Left forelimb (tissue), 1 donor: ENCODE results near the gene MED28.
A peak's percentile ranks its signal among the peaks of the same experiment; 100 is the strongest.
"Not testable (repeated sequence)": the region's sequence is repeated elsewhere in the genome, so short reads cannot be mapped to it uniquely, and the experiment has no call there.

Source experiments
- DNase-seq: peaks from one replicate; pipeline ENCODE4 v3.0.0-alpha.2; 2018; ENCODE audit warnings: low spot score

The MED28 gene

DNA sequence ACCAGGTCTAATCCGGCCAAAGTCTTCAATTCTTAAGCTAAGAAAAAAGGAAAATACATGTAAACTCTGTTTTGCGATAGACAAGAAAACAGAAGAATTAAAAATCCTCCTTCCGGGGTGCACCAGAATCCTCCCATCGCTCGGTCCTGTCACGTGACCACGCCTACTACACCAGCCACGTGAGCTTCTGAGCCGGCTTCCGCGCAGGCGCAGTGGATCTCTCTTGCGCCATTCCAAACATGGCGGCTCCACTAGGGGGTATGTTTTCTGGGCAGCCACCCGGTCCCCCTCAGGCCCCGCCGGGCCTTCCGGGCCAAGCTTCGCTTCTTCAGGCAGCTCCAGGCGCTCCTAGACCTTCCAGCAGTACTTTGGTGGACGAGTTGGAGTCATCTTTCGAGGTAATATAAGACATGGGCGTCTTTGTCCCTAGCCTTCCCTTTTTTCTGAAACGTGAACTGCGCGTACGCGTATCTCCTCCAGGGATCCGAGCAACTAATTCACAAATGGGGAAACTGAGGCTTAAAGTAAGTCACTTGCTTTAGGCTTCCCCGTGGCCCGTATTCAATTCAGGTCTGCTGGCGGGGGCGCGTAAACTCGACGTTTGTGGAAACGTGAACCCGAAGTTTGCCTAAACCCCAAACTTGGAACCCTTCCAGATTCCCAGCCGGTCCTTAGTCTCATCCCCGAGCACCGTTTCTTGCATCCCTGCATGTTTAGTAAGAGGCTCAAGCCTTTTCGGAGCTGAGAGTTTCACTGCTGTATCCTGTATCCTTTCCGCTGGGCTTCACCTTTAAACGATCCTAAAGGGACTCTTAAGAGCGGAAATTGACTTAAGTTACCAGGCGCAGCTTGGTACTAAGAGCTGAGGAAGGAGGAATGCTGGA is at the start of gene MED28:
Gene MED28, plus strand, starts transcription at position 226 of the 884 bp plus-strand sequence. Its CDS starts 14 bp downstream, at position 240.
- DNase-seq: peak; percentile 94

DNA sequence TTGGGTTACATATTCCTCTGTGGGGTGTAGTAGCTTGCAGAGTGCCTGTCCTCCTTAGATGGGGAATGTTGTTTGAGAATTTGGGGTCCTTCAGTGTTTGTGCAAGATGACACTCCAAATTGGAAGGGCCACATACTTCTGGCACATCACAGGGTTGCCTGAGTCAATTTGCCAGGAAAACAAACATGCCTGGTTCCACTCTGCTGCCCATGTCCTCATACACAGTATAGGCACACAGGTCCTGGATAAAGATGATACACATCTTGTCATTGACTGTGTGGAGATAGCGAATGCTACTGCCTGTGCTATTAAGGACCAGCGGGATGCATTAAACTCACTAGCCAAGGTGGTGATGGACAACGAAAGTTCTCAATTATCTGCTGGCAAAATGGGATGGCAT is 48.6 kb upstream of the MED28 start:
- no peak for DNase-seq

GRCh38 chr4:17567271-17567670 is 47.2 kb upstream of the MED28 start:
- DNase-seq: no peak

- no peak for DNase-seq
Observed at GRCh38 chr4:17574206-17574605, 40.2 kb upstream of the MED28 start.

DNA sequence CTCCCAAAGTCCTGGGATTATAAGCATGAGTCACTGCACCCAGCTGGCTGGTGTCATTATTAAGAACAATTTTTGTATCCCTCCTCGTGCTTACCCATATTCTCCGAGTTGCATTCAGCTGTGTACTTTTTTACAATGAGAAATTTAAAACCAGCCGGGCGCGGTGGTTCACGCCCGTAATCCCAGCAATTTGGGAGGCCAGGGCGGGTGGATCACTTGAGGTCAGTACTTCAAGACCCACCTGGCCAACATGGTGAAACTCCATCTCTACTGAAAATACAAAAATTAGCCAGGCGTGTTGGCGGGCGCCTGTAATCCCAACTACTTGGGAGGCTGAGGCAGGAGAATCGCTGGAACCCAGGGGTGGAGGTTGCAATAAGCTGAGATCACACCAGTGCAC is 39.3 kb upstream of the MED28 start:
- DNase-seq: not testable (repeated sequence)

GRCh38 chr4:17576932-17577664 is 37.3 kb upstream of the MED28 start, which contains the start of gene LAP3:
Gene LAP3 (plus strand): TSS chr4:17577198. CDS start chr4:17577466, 268 bp downstream.
- DNase-seq: peak; percentile 99

DNA sequence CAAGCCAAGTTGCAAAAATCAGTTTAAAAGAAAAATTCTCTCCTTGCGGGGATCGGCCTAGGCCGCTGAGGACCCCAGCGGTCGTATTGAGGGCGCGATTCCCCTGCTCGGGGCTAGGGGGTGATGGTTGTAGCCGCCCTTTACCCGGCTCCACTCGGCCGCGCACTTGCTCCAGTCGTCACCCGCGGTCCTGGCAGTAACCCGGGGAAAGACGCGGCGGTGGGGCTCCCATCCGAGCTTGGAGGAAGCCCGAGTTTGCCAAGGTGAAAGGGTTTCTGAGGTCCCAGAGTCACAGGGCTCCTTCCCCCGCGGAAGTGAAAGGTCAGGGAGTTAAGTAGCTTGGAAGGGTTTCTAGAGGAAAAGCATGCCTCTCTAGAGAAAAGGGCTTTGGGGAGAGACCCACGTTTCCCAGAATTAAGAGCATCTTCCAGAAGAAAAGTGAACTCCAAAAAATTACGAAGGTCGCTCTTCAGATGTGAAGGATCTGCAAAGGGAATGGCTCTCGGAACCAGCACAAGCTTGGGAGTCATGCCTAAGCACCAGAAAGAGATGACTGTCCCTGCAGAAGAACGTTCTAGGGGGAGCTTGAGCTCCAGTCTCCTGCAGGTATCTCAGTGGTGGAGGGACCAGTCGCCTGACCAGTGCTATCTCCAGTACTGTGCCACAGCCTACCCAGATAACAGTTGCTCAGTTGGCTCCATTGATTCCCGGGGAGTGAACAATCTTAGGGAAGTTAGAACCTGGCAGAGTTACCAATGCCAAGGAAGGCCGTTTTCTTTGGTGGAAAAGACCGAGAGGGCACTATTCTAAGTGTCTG is 36.6 kb upstream of the MED28 start:
- DNase-seq: no peak

DNA sequence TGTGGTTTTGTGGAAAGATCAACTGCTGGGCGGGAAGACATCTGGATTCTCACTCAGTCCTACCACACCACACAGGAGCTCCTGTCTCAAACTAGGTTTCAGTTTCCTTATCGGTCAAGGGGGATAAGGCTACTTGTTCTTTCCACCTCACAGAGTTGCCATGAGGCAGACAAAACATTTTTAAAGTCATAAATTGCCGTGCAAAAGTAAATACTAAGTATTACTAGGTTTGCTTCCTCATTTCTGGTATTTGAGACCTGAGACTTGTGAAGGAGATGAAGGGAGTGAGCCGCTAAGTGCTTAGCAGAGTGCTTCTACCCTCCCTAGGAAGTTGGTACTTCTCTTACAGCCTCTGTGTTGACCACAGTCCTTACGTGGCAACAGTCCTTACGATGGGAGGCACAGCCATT is 36.0 kb upstream of the MED28 start:
- no peak for DNase-seq

- no peak for DNase-seq
Observed at GRCh38 chr4:17580969-17581368, 33.5 kb upstream of the MED28 start.

DNA sequence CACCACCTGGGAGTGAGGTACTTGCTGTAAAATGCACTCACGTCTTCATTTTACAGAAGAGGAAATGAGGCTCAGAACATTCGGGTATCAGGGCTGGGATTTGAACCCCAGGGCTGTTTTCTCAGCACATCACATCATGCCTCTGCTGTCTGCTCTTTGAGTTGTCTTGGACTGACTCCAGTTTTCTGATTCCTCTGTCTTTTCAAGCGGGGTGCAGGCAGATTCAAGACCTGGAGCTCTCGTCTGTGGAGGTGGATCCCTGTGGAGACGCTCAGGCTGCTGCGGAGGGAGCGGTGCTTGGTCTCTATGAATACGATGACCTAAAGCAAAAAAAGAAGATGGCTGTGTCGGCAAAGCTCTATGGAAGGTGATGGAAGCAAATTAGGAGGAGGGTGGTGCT is 31.2 kb upstream of the MED28 start:
- DNase-seq: no peak

DNA sequence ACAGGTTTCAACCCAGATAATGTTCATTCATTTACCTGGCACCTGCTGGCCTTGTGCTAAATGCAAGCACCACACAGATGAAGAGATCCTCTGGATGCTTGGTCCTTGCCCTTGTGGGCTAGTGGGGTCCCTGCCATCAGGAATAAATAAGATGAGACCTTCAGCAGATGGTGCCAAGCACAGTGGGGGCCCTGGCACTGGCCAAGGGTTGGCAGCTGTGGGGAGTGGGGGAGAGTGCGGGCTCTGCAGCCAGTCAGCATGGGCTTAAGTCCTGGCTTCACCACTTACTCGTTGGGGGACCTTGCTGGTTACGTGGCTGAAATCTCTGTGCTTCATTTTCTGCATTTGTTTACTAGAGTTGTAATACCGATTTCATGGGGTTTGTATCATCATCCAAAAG is 30.5 kb upstream of the MED28 start:
- DNase-seq: no peak

DNA sequence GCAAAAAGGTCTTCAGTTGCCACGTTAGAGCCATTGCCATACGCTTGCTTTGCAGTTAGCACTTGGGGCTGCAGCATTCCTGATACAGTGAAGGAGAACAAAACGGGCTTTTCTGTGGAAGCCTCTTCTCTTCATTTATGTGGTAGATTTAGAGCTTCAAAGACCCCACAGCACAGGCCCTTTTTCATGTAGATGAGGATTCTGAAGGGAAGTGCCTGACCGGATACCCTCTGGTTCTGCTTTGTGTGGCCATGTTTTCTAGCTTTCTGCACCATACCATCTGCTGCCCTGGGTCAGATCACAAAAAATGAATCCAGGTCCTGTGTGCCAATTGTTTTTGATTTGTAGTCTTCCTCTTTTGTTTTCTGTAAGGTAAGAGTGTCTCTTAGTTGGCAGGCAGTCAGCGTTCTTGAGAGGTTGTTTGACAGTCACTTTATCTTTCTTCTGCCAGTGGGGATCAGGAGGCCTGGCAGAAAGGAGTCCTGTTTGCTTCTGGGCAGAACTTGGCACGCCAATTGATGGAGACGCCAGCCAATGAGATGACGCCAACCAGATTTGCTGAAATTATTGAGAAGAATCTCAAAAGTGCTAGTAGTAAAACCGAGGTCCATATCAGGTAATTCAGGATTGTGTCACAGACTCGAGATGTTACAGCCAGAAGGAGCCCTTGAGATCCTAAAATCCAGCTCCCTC is 29.8 kb upstream of the MED28 start:
- DNase-seq: no peak

DNA sequence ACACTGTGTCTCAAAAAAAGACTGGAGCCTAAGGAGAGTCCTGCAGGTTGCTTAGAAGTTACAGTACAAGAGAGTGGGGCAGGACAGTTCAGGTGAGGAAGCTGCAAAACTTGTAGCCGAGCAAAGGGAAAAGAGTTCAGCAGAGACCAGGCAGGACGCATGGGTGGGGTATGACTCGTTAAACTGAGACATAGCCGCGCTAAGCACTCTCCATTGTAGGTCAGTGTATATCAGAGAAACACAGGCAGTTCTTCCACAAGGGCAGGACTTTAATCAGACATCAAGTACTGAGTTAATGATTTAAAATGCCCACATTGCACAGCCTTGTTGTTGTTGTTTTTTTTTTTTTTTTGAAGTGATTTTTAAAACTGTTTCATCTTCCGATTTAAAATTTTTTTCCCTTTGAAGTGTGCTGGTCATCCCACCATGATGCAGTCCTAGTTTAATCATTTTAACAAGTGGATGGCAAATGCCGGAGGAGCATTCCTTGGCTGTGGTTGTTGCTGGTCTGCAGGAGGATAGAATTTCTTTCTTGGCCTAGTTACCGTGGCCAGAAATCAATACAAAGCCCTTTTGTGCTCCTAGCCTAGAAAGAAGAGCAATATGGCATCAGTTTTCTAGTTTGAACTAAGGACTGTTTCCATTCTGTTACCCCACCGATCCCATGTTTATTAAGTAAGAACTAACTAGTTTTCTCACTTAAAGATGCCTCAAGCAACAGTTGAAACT is 27.2 kb upstream of the MED28 start:
- DNase-seq: no peak

DNA sequence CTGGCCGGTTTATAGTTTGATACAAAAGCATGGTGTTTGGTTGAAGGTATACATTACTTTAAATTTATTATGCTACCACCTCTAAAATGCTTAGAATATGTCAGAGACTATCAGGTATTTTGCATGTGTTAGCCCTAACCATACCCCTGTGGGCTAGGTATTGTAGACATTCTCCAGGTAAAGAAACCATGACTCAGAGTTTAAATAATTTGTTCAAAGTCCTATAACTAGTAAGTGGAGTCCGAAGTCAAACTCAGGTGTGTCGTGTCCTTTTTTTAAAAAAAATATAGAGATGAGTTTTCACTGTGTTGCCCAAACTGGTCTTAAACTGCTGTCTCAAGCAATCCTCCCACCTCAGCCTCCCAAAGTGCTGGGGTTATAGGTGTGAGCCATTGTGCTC is 25.1 kb upstream of the MED28 start:
- no peak for DNase-seq

- DNase-seq: no peak
Observed at GRCh38 chr4:17595471-17596005, 18.9 kb upstream of the MED28 start.

- DNase-seq: no peak
Observed at GRCh38 chr4:17597517-17597916, 16.9 kb upstream of the MED28 start.

DNA sequence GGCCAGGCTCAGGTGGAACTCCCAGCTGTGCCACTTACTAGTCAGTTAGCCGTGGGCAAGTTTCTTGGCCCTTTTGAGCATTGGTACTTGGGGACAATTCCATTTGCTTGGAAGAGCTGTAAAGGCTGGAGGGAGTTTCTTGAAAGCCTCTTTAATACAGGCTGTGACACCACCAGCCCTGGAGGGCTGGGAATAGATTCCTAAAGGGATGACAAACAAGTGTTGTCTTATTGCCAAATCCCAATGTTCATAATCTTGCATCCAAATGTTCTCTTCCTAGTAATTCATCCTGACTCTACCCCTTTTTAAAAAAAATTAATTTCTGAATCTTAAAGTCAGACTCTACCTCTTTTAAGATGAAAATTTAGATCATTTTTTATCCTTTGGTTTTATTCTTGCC is 14.6 kb upstream of the MED28 start:
- DNase-seq: no peak

DNA sequence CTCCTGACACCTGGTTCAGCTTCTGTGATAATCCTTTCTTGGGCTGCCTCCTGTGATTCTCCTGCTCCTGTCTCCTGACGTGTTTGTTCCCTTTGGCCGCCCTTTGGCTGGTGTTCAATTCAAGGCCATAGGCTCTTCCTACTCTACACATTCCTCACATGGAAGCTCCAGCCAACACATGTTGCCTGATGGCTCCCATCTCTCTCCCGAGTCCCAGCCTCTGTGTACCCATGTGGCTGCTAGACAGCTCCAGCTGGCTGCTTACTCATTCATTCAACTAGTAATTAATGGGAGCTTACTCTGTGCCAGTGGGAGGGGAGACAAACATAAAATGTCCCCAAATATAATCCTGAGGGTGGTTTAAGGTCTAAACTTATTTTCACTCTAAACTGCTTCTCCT is 9.2 kb upstream of the MED28 start:
- DNase-seq: no peak

DNA sequence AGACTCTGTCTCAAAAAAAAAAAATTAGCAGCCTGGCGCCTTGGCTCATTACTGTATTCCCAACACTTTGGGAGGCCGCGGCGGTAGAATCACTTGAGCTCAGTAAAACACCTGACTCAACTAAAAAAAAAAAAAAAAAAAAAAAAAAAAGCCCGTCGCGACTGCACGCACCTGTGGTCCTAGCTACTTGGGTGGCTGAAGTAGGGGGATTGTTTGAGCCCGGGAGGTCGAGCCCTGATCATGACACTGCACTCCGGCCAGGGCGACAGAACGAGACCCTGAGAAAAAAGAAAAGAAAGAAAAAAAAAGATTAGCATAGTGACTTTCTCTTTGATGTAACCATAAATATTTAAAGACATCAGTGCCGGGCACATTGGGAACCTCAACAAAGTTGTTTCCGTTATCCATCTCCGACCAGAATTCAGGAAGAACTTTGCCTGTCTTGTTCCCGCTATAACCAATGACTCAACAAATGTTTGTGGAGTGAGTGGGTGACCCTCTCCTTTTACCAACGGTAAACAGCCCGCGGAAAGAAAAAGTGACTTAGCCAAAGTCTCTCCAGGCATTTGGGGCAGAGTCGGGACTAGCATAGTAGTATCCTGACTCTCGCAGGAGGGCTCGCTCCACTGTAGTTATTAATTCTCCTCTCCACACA is 553 bp upstream of the MED28 start:
- no peak for DNase-seq

- DNase-seq: peak; percentile 12
Observed at GRCh38 chr4:17616283-17616682, 1.8 kb downstream of the MED28 start.
